ENCODE measurements around the gene ATP2C2.
A peak's percentile ranks its signal among the peaks of the same experiment; 100 is the strongest.

Gene ATP2C2

DNA sequence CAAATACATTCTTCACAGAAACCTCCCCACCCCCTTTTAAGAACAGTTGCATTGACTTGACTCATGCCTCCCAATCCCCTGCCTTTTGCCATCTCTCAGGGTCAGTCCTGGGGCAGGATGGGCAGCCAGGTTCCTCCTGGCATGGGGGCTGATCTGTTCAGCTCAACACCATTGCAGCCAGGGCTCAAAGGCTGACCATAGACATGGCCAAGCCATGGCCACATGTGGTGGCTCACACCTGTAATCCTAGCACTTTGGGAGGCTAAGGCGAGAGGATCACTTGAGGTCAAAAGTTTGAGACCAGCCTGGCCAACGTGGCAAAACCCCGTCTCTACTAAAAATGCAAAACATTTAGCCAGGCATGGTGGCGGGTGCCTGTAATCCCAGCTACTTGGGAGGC, 14.1 kb downstream of the ATP2C2 start:
- Histone ChIP-seq H3K9me3 (no peaks in the 10 kb centered on the region), H3K4me1 (no peaks in the 10 kb centered on the region), H3K27ac (no peak overlapping the region), H3K27me3 (peaks cover 0 to 7% of the 10 kb centered on the region in 2 donors), H3K36me3 (no peaks in the 10 kb centered on the region), H3K4me3 (no peak overlapping the region)
- intact Hi-C loops (cut with DNase I; ENCODE audit: low total_unique reads) = no loop called here
- TF ChIP-seq CTCF (IDR thresholded peaks at IDR 0.05) = no peak
- peak in 1 of 2 donors; percentile 31 for DNase-seq

- Histone ChIP-seq H3K36me3 (no peaks in the 10 kb centered on the region), H3K27me3 (peaks cover 0 to 7% of the 10 kb centered on the region in 2 donors), H3K9me3 (no peaks in the 10 kb centered on the region), H3K4me1 (no peaks in the 10 kb centered on the region), H3K4me3 (no peak overlapping the region), H3K27ac (no peak overlapping the region)
- intact Hi-C loops (cut with DNase I; ENCODE audit: low total_unique reads) = no loop called here
- TF ChIP-seq CTCF (IDR thresholded peaks at IDR 0.05) = no peak
- peak in 1 of 2 donors; percentile 42 for DNase-seq
These were observed 14.8 kb downstream of the ATP2C2 start for GRCh38 chr16:84383106-84383505.

- H3K4me3 ChIP-seq = no peak overlapping the region
- no peaks in the 10 kb centered on the region for H3K9me3 ChIP-seq
- no peak overlapping the region for H3K27ac ChIP-seq
- no peaks in the 10 kb centered on the region for H3K4me1 ChIP-seq
- H3K36me3 ChIP-seq = no peaks in the 10 kb centered on the region
- DNase-seq = no peak
- H3K27me3 ChIP-seq = peaks cover 0 to 11% of the 10 kb centered on the region in 2 donors
- no peak for TF ChIP-seq CTCF (IDR thresholded peaks at IDR 0.05)
- intact Hi-C loops (cut with DNase I; ENCODE audit: low total_unique reads) = no loop called here
These were observed 17.7 kb downstream of the ATP2C2 start for GRCh38 chr16:84386047-84386446.

DNA sequence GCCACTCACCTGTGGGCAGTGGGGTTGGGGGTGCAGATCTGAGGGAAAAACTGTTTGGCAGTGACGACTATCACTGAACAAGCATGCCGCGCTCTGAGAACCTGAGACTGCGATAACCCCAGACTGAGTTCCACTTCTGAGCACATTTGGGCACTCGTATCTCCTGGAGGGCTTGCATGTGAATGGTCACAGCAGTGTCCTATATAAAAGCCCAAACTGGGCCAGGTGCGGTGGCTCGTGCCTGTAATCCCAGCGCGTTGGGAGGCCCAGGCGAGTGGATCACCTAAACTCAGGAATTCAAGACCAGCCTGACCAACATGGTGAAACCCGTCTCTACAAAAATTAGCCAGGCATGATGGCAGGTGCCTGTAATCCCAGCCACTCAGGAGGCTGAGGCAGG, 18.7 kb downstream of the ATP2C2 start:
- H3K9me3 ChIP-seq = no peaks in the 10 kb centered on the region
- H3K4me1 ChIP-seq = no peaks in the 10 kb centered on the region
- intact Hi-C loops (cut with DNase I; ENCODE audit: low total_unique reads) = no loop called here
- DNase-seq = peak in 1 of 2 donors; percentile 20
- no peak overlapping the region for H3K4me3 ChIP-seq
- no peak overlapping the region for H3K27ac ChIP-seq
- no peak for TF ChIP-seq CTCF (IDR thresholded peaks at IDR 0.05)
- no peaks in the 10 kb centered on the region for H3K36me3 ChIP-seq
- H3K27me3 ChIP-seq = peaks cover 0 to 11% of the 10 kb centered on the region in 2 donors

GRCh38 chr16:84390131-84390785, 21.9 kb downstream of the ATP2C2 start:
- Histone ChIP-seq H3K36me3 (no peaks in the 10 kb centered on the region), H3K9me3 (no peaks in the 10 kb centered on the region), H3K27me3 (peaks cover 0 to 23% of the 10 kb centered on the region in 2 donors), H3K4me3 (no peak overlapping the region), H3K4me1 (no peaks in the 10 kb centered on the region), H3K27ac (no peak overlapping the region)
- intact Hi-C loops (cut with DNase I; ENCODE audit: low total_unique reads) = no loop called here
- no peak for TF ChIP-seq CTCF (IDR thresholded peaks at IDR 0.05)
- DNase-seq = peak in 1 of 2 donors; percentile 12

All from tibial artery (tissue), 4 donors.